ENCODE data around the gene COL18A1. TPM values are rescaled to one million over a fixed set of nuclear protein-coding genes. Genes with fewer than 3 reads are reported as not detected.

COL18A1 gene
- total RNA-seq, 4 donors from 2014 or later = 18.6 to 85.0 (median 33.0) TPM

DNA sequence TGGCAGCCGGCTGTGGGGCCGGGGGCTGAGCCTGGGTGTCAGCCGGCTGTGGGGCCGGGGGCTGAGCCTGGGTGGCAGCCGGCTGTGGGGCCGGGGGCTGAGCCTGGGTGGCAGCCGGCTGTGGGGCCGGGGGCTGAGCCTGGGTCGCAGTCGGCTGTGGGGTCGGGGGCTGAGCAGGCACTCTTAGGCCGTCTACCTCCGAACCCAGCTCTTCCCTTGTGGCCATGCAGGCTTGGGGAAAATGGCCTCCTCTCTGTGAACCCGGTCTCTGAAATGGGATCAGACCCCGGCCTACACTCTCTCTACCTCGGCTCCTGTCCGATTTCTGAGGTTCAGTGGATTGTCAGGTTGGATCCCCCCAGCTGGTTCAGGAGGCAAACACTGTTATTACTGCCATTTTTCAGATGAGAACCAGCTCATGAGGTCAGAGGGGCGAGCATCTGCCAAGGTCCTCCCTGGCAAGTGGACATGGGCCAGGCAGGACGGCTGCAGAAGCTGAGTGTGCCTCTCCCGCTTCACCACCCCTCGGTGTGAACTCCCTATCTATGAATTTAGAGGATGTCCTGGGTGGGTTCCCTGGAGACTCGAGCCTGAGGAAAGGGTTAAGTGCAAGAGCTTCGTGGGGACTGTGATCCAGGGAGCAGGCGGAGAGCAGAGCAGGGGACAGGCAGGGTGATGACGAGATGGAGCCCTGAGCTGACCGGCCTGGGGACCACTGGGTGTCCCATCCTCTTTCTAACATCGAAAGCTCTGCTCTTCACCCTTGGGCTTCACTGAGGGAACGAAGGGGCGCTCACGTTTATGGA lies 10.9 kb upstream of the COL18A1 start:
- Histone ChIP-seq H3K4me3 (no peak overlapping the region), H3K4me1 (no peaks in the 10 kb centered on the region), H3K36me3 (no peaks in the 10 kb centered on the region), H3K9me3 (no peaks in the 10 kb centered on the region), H3K27me3 (no peaks in the 10 kb centered on the region), H3K27ac (no peak overlapping the region)
- no peak for TF ChIP-seq POLR2A (IDR thresholded peaks at IDR 0.05)
- TF ChIP-seq, protein P1, sequence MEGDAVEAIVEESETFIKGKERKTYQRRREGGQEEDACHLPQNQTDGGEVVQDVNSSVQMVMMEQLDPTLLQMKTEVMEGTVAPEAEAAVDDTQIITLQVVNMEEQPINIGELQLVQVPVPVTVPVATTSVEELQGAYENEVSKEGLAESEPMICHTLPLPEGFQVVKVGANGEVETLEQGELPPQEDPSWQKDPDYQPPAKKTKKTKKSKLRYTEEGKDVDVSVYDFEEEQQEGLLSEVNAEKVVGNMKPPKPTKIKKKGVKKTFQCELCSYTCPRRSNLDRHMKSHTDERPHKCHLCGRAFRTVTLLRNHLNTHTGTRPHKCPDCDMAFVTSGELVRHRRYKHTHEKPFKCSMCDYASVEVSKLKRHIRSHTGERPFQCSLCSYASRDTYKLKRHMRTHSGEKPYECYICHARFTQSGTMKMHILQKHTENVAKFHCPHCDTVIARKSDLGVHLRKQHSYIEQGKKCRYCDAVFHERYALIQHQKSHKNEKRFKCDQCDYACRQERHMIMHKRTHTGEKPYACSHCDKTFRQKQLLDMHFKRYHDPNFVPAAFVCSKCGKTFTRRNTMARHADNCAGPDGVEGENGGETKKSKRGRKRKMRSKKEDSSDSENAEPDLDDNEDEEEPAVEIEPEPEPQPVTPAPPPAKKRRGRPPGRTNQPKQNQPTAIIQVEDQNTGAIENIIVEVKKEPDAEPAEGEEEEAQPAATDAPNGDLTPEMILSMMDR (IDR thresholded peaks at IDR 0.05) = no peak
- DNase-seq = peak in 1 of 3 donors; percentile 25

DNA sequence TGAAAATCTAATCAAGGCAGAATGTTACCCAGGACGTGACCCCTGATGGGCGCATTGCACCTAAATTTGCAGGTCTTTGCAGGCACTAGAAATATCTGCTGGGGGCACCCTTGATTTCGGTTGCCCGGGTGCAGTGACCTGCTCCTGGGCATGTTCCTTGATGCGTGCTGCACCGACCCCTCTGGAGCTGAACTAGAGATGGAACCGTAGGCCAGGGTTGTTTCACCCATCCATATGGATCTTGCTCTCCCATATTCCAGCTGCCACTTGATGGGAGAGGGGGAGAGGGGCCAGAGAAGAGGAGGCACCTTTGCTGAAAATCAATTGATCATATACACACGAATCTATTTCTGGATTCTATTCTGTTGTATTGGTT lies 8.4 kb upstream of the COL18A1 start:
- Histone ChIP-seq H3K4me1 (no peaks in the 10 kb centered on the region), H3K36me3 (no peaks in the 10 kb centered on the region), H3K27ac (no peak overlapping the region), H3K4me3 (no peak overlapping the region), H3K27me3 (no peaks in the 10 kb centered on the region), H3K9me3 (no peaks in the 10 kb centered on the region)
- no peak for TF ChIP-seq POLR2A (IDR thresholded peaks at IDR 0.05)
- TF ChIP-seq, protein P1 (IDR thresholded peaks at IDR 0.05) = no peak
- DNase-seq = peak in 1 of 3 donors; percentile 31

DNA sequence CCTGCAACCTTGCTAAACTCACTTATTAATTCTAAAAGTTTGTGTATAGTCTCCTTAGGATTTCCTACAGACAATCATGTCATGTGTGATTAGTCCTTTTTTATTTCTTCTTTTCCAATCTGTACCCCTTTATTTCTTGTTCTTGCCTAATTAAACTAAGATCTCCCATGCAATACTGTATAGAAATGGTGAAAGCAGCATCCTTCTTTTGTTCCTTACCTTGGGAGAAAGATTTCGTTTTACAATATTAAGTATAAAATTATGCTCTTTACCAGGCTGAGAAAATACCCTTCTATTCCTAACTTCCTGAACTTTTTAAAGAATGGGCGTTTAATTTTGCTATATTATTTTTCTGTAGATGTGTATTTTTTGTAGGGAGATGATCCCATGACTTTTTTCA lies 7.6 kb upstream of the COL18A1 start:
- Histone ChIP-seq H3K27me3 (no peaks in the 10 kb centered on the region), H3K4me1 (no peaks in the 10 kb centered on the region), H3K36me3 (no peaks in the 10 kb centered on the region), H3K9me3 (no peaks in the 10 kb centered on the region), H3K4me3 (no peak overlapping the region), H3K27ac (no peak overlapping the region)
- no peak for TF ChIP-seq POLR2A (IDR thresholded peaks at IDR 0.05)
- TF ChIP-seq, protein P1 (IDR thresholded peaks at IDR 0.05) = no peak
- DNase-seq = no peak

DNA sequence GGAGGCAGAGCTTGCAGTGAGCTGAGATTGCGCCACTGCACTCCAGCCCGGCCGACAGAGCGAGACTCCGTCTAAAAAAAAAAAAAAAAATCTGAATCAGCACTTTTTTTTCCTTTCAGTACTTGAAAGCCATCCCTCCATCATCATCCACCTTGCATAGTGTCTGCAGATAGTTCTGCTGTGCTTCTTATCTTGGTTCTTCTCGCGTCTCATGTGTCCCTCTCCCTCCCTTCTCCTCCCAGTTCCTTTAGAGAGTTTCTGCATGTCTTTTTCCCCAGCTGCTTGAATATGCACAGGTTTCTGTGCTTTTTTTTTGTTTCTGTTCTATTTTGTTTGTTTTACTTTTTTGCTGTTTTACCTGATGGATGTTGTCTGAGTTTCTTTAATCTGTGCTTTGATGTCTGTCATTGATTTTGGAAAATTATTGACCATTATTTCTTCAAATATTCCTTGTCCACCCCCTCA lies 3.9 kb upstream of the COL18A1 start:
- no peak for TF ChIP-seq POLR2A (IDR thresholded peaks at IDR 0.05)
- TF ChIP-seq, protein P1 (IDR thresholded peaks at IDR 0.05) = no peak
- peaks cover 0 to 4% of the 10 kb centered on the region in 2 donors for H3K27me3 ChIP-seq
- no peaks in the 10 kb centered on the region for H3K9me3 ChIP-seq
- peaks cover 0 to 21% (median 8%) of the 10 kb centered on the region in 4 donors for H3K4me1 ChIP-seq
- H3K27ac ChIP-seq = no peak overlapping the region
- H3K36me3 ChIP-seq = no peaks in the 10 kb centered on the region
- no peak for DNase-seq
- H3K4me3 ChIP-seq = no peak overlapping the region

DNA sequence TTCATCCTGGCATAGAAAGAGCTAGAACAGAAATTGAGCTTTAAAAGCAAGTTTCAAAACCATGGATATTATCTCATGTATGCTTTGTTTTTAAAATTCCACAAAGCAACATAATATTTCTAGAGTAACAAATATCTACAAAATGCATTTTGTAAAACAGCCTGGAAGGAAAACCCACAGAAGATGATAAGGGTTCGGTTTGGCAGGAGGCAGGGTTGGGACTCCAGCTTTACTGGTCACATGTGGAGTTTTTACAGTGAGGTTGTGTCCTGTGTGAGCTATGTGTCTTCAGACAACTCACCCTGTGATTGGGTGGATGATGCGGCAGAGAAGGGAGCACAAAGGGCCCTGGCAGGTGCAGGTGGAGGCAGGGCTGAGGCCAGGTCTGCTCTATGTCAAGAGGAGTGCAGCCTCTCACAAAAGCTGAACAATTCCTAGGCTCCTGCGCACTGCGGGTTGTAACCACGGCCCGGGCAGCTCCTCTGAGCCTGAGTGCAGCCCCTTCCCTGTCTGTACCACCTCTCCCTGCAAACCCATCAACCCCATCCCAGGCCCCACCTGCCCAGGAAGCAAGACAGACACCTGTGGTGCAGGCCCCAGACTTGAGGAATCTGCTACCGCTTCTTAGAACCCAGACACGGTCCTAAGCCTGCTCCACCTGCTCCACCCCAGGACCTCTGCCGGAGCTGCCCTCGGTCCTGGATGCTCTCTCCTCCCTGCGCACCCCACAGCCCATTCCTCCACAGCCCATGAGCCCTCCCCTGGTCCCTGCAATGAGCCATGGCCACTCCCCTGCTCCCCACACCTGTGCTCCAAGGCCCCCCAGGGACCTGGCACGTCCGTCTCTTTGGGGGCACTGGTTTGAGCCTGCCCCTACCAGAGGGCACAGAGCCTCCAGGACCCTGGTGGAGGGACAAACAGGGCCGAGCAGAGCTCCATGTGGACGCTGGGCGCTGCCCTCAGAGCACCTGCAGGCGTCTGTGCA lies 2.8 kb upstream of the COL18A1 start:
- no peaks in the 10 kb centered on the region for H3K36me3 ChIP-seq
- DNase-seq = no peak
- peaks cover 0 to 22% (median 9%) of the 10 kb centered on the region in 4 donors for H3K4me1 ChIP-seq
- no peak overlapping the region for H3K27ac ChIP-seq
- H3K27me3 ChIP-seq = peaks cover 0 to 4% of the 10 kb centered on the region in 2 donors
- no peaks in the 10 kb centered on the region for H3K9me3 ChIP-seq
- H3K4me3 ChIP-seq = no peak overlapping the region
- TF ChIP-seq, protein P1 (IDR thresholded peaks at IDR 0.05) = no peak
- no peak for TF ChIP-seq POLR2A (IDR thresholded peaks at IDR 0.05)
